Immature natural killer cell (primary cell): Measurements from ENCODE around the gene CHTF8. TPM values are rescaled to one million over a fixed set of nuclear protein-coding genes. Genes with fewer than 3 reads are reported as not detected.

Experiments
- DNase-seq, 3 donors: peaks; one replicate each; pipeline ENCODE4 v3.0.0; 2022; ENCODE audit warnings: mixed read lengths in 1 of 3
- H3K27ac Mint-ChIP-seq, 6 donors: one replicate each; pipeline ENCODE4 v1.8.0; 2020; ENCODE audit warnings: mixed read lengths in 6 of 6, mild to moderate bottlenecking in 5 of 6, inconsistent platforms in 4 of 6, moderate library complexity in 3 of 6
- H3K27me3 Mint-ChIP-seq, 3 donors: one replicate each; pipeline ENCODE4 v1.8.0; 2020 to 2021; ENCODE audit warnings: low read depth in 3 of 3, mild to moderate bottlenecking in 3 of 3, mixed read lengths in 3 of 3, moderate library complexity in 3 of 3, inconsistent platforms in 1 of 3
- H3K36me3 Mint-ChIP-seq, 3 donors: one replicate each; pipeline ENCODE4 v1.8.0; 2020; ENCODE audit warnings: mixed read lengths in 3 of 3, inconsistent platforms in 2 of 3, mild to moderate bottlenecking in 2 of 3
- H3K4me1 Mint-ChIP-seq, 2 donors: one replicate each; pipeline ENCODE4 v1.8.0; 2020; ENCODE audit warnings: inconsistent platforms in 2 of 2, mild to moderate bottlenecking in 2 of 2, mixed read lengths in 2 of 2, moderate library complexity in 1 of 2
- H3K4me3 Mint-ChIP-seq, 5 donors: one replicate each; pipeline ENCODE4 v1.8.0; 2020; ENCODE audit warnings: mild to moderate bottlenecking in 5 of 5, mixed read lengths in 5 of 5, inconsistent platforms in 3 of 5, moderate library complexity in 3 of 5
- H3K9me3 Mint-ChIP-seq, 6 donors: one replicate each; pipeline ENCODE4 v1.8.0; 2020; ENCODE audit warnings: mild to moderate bottlenecking in 6 of 6, mixed read lengths in 6 of 6, inconsistent platforms in 4 of 6, moderate library complexity in 3 of 6
- polyA plus RNA-seq, 3 donors: library from polyadenylated mRNA; unstranded; fragments of 300-500 nt; fragmentation: Illumina TruSeq; gene quantifications; one replicate each; pipeline ENCODE4 v1.2.3, GENCODE V29; 2021

Gene CHTF8
- 100 to 1,000 TPM; 134 to 160 (median 150) TPM for polyA plus RNA-seq

- H3K4me1 Mint-ChIP-seq = peaks cover 43 to 60% of the 10 kb centered on the region in 2 donors
These were observed at the start of gene CHTF8, which contains the start of gene UTP4 for GRCh38 chr16:69132424-69133252. TSS of gene CHTF8 (minus strand) at chr16:69132588. CDS start at chr16:69121458, 11,130 bp downstream. TSS of gene UTP4 (plus strand) at chr16:69132649. CDS start at chr16:69133460, 811 bp downstream.

GRCh38 chr16:69180011-69180338 lies 47.6 kb upstream of the CHTF8 start:
- DNase-seq = no peak
- no peaks in the 10 kb centered on the region for H3K9me3 Mint-ChIP-seq
- no peak overlapping the region for H3K4me3 Mint-ChIP-seq
- H3K4me1 Mint-ChIP-seq = peaks cover 15 to 18% of the 10 kb centered on the region in 2 donors
- H3K36me3 Mint-ChIP-seq = peaks cover 0 to 6% (median 0%) of the 10 kb centered on the region in 3 donors
- H3K27ac Mint-ChIP-seq = peak overlapping the region in 1 of 6 donors; percentile 22
- H3K27me3 Mint-ChIP-seq = peaks cover 0 to 1% (median 0%) of the 10 kb centered on the region in 3 donors

More at GRCh38 chr16:69132424-69133252, at the start of gene CHTF8, which contains the start of gene UTP4:
- DNase-seq = peak; percentile 82 to 85 (median 85)
- H3K27ac Mint-ChIP-seq = peak within 1 kb of the TSS; percentile 84 to 96 (median 94)
- peak within 1 kb of the TSS; percentile 82 to 94 (median 92) for H3K4me3 Mint-ChIP-seq
- H3K27me3 Mint-ChIP-seq = peaks cover 2 to 16% (median 7%) of the 10 kb centered on the region in 3 donors
- peaks cover 4 to 8% (median 5%) of the 10 kb centered on the region in 3 donors for H3K36me3 Mint-ChIP-seq
- no peaks in the 10 kb centered on the region for H3K9me3 Mint-ChIP-seq

GRCh38 chr16:69179328-69180010 lies 47.1 kb upstream of the CHTF8 start:
- peaks cover 0 to 6% (median 0%) of the 10 kb centered on the region in 3 donors for H3K36me3 Mint-ChIP-seq
- no peak for DNase-seq
- H3K4me1 Mint-ChIP-seq = peaks cover 10 to 14% of the 10 kb centered on the region in 2 donors
- H3K4me3 Mint-ChIP-seq = peak overlapping the region in 1 of 5 donors; percentile 31
- no peaks in the 10 kb centered on the region for H3K9me3 Mint-ChIP-seq
- H3K27me3 Mint-ChIP-seq = peaks cover 0 to 1% (median 0%) of the 10 kb centered on the region in 3 donors
- peak overlapping the region in 4 of 6 donors; percentile 16 to 51 (median 22) for H3K27ac Mint-ChIP-seq

- peaks cover 0 to 3% (median 3%) of the 10 kb centered on the region in 3 donors for H3K36me3 Mint-ChIP-seq
- no peak overlapping the region for H3K4me3 Mint-ChIP-seq
- DNase-seq = no peak
- no peaks in the 10 kb centered on the region for H3K9me3 Mint-ChIP-seq
- peaks cover 0 to 4% (median 0%) of the 10 kb centered on the region in 3 donors for H3K27me3 Mint-ChIP-seq
- H3K27ac Mint-ChIP-seq = no peak overlapping the region
- H3K4me1 Mint-ChIP-seq = peaks cover 19 to 23% of the 10 kb centered on the region in 2 donors
These were observed 43.8 kb upstream of the CHTF8 start for GRCh38 chr16:69176033-69176800.

GRCh38 chr16:69171325-69172084 lies 39.1 kb upstream of the CHTF8 start:
- Mint-ChIP-seq H3K27me3 (peaks cover 0 to 3% (median 0%) of the 10 kb centered on the region in 3 donors), H3K4me1 (peaks cover 20 to 31% of the 10 kb centered on the region in 2 donors), H3K27ac (no peak overlapping the region), H3K36me3 (peaks cover 11 to 22% (median 18%) of the 10 kb centered on the region in 3 donors), H3K9me3 (no peaks in the 10 kb centered on the region), H3K4me3 (no peak overlapping the region)
- no peak for DNase-seq

GRCh38 chr16:69169607-69170352 lies 37.4 kb upstream of the CHTF8 start:
- H3K9me3 Mint-ChIP-seq = no peaks in the 10 kb centered on the region
- no peak for DNase-seq
- H3K27me3 Mint-ChIP-seq = peaks cover 0 to 3% (median 0%) of the 10 kb centered on the region in 3 donors
- peak overlapping the region in 2 of 6 donors; percentile 7 to 23 for H3K27ac Mint-ChIP-seq
- H3K4me3 Mint-ChIP-seq = no peak overlapping the region
- peaks cover 16 to 30% (median 21%) of the 10 kb centered on the region in 3 donors for H3K36me3 Mint-ChIP-seq
- H3K4me1 Mint-ChIP-seq = peaks cover 28 to 39% of the 10 kb centered on the region in 2 donors

- Mint-ChIP-seq H3K9me3 (no peaks in the 10 kb centered on the region), H3K4me1 (peaks cover 28 to 39% of the 10 kb centered on the region in 2 donors), H3K27me3 (peaks cover 0 to 3% (median 0%) of the 10 kb centered on the region in 3 donors), H3K4me3 (no peak overlapping the region), H3K27ac (no peak overlapping the region), H3K36me3 (peaks cover 16 to 35% (median 27%) of the 10 kb centered on the region in 3 donors)
- no peak for DNase-seq
These were observed 36.7 kb upstream of the CHTF8 start for GRCh38 chr16:69169051-69169450.

GRCh38 chr16:69166946-69167930 lies 34.9 kb upstream of the CHTF8 start:
- peaks cover 23 to 46% (median 36%) of the 10 kb centered on the region in 3 donors for H3K36me3 Mint-ChIP-seq
- peak overlapping the region in 2 of 6 donors; percentile 9 to 74 for H3K27ac Mint-ChIP-seq
- no peaks in the 10 kb centered on the region for H3K27me3 Mint-ChIP-seq
- H3K9me3 Mint-ChIP-seq = no peaks in the 10 kb centered on the region
- DNase-seq = no peak
- no peak overlapping the region for H3K4me3 Mint-ChIP-seq
- H3K4me1 Mint-ChIP-seq = peaks cover 20 to 31% of the 10 kb centered on the region in 2 donors

- Mint-ChIP-seq H3K27me3 (no peaks in the 10 kb centered on the region), H3K4me3 (peak overlapping the region in 2 of 5 donors; percentile 18 to 30), H3K36me3 (peaks cover 23 to 44% (median 36%) of the 10 kb centered on the region in 3 donors), H3K9me3 (no peaks in the 10 kb centered on the region), H3K4me1 (peaks cover 20 to 26% of the 10 kb centered on the region in 2 donors), H3K27ac (peak overlapping the region in 5 of 6 donors; percentile 26 to 83 (median 52))
- peak; percentile 13 to 18 (median 17) for DNase-seq
These were observed 33.9 kb upstream of the CHTF8 start for GRCh38 chr16:69166221-69166833.

GRCh38 chr16:69165584-69165983 lies 33.2 kb upstream of the CHTF8 start:
- DNase-seq = no peak
- Mint-ChIP-seq H3K27ac (peak overlapping the region in 2 of 6 donors; percentile 36 to 83), H3K4me3 (no peak overlapping the region), H3K4me1 (peaks cover 20 to 26% of the 10 kb centered on the region in 2 donors), H3K9me3 (no peaks in the 10 kb centered on the region), H3K36me3 (peaks cover 28 to 50% (median 41%) of the 10 kb centered on the region in 3 donors), H3K27me3 (no peaks in the 10 kb centered on the region)

GRCh38 chr16:69160192-69160591 lies 27.8 kb upstream of the CHTF8 start:
- H3K27ac Mint-ChIP-seq = peak overlapping the region in 1 of 6 donors; percentile 21
- no peak overlapping the region for H3K4me3 Mint-ChIP-seq
- no peaks in the 10 kb centered on the region for H3K4me1 Mint-ChIP-seq
- no peaks in the 10 kb centered on the region for H3K9me3 Mint-ChIP-seq
- peaks cover 40 to 54% (median 54%) of the 10 kb centered on the region in 3 donors for H3K36me3 Mint-ChIP-seq
- H3K27me3 Mint-ChIP-seq = no peaks in the 10 kb centered on the region
- DNase-seq = no peak
